GM19468 (cell line): ENCODE data around the gene PTPN3.
"Not testable (repeated sequence)": the region's sequence is repeated elsewhere in the genome, so short reads cannot be mapped to it uniquely, and the experiment has no call there.

Source experiments
- ATAC-seq: cut with Tn5 transposase; IDR thresholded peaks from one replicate; pipeline ENCODE4 v1.9.1; 2021; ENCODE audit warnings: mild to moderate bottlenecking, moderate library complexity, moderate number of reproducible peaks; ENCODE audit not compliant: unreplicated experiment; ENCODE audit errors: extremely low read depth

PTPN3 gene

GRCh38 chr9:109358968-109359603, 139.0 kb downstream of the PTPN3 start:
- not testable (repeated sequence) for ATAC-seq

GRCh38 chr9:109355564-109356297, 142.4 kb downstream of the PTPN3 start:
- no peak for ATAC-seq

DNA sequence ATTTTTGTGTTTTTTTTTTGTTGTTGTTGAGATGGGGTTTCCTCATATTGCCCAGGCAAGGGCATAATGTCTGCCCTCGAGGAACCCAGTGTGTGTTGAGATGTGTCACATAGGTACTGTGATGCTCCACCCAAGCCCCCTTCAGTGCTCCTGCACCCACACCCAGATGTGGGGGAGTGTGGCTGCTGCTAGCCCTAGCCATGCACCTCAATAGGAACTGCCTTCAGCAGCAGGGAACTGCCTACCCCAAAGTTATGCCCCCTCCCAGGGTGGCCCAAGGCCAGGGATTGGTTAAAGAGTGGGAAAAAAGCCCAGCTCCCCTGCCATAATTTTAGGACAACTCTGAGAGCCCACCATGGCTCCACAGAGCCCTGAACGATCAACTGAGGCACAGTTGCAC, 143.9 kb downstream of the PTPN3 start:
- no peak for ATAC-seq

GRCh38 chr9:109351032-109351431, 147.1 kb downstream of the PTPN3 start:
- ATAC-seq: no peak

- ATAC-seq: no peak
These were observed 148.7 kb downstream of the PTPN3 start for GRCh38 chr9:109349421-109349846.

- no peak for ATAC-seq
These were observed 151.2 kb downstream of the PTPN3 start for GRCh38 chr9:109346904-109347303.

DNA sequence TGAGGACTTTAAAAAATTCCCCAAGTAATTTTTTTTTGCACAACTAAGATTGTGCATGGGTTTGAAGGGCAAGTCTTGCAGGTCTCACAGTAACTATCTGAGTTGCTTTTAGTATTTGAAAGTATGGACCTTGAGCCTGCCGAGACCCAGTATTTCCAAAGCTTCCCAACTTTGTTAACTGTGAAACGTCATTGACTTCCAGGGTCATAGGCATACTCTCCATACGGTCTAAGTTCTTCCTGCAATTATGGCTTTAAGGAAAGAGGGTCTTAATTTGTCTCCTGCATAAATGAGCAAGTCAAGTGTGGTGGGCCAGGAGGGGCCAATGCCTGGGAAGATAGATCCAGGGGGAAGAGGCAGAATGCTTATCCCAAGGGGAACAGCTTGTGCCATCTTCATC, 153.2 kb downstream of the PTPN3 start:
- ATAC-seq: no peak

DNA sequence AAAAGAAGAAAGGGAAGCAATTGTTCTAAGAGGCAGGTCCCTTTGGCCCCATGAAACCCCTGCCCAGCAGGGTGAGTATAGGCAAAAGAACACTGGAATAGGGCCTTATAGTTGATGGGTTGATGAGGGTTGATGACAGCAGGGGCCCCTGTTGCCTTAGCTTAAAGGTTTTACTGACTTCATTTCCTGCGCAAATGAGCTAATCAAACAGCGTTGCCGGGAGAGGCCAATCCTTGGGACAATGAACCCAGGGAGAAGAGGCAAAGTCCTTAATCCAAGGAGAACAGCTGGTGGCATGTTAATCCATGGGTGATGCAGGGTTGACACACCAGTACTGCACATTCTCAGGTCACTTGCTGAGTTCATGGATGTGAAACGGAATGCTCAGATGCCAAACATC, 155.2 kb downstream of the PTPN3 start:
- no peak for ATAC-seq

DNA sequence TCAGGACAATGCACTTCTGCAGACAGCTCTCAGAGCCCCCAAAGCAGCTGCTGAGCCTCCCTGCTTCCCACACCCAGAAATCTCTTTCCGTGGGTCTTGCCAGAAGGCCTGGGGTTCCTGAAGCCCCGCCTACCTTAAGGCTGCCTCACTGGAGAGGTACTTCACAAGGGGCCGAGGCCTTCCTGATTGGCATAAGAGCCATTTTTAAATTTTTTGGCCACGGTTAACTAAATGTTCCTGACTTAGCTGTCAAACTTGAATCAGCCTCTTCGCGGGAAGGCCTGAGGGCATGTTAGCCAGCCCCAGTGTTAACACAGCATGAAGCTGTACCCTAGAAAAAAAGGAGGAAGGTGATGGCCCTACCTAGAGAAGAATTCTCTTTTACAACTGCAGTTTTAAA, 156.5 kb downstream of the PTPN3 start:
- ATAC-seq: no peak

DNA sequence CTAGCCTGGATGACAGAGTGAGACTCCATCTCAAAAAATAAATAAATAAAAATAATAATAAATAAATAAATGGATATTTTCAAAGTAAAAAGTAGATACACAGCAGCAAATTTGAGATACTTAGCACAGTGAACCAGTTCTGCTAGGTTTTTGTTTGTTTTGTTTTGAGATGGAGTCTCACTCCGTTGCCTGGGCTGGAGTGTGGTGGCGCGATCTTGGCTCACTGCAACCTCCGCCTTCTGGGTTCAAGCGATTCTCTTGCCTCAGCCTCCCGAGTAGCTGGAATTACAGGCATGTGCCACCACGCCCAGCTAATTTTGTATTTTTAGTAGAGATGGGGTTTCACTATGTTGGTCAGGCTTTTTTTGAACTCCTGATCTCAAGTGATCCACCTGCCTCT, 157.1 kb downstream of the PTPN3 start:
- ATAC-seq: not testable (repeated sequence)

DNA sequence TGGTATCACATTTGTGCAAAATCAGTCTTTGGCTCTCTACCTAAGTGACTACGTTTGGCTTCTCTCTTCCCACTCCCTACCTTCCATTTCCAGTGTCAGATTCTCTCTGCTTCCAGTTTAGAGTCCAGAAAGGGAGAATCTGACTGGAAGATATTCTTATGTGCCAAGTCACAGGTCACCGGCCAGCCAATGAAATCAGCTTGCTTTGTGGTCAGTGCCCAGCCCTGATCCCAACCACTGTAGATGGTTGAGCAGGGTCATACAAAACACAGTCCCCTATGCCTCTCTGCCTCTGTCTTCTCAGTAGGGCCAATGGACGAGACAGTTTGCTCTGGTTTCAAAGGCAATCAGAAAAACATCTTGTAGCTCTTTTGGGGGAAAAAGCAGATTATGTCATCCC, 161.7 kb downstream of the PTPN3 start:
- ATAC-seq: no peak

- ATAC-seq: no peak
These were observed 162.2 kb downstream of the PTPN3 start for GRCh38 chr9:109335929-109336328.

DNA sequence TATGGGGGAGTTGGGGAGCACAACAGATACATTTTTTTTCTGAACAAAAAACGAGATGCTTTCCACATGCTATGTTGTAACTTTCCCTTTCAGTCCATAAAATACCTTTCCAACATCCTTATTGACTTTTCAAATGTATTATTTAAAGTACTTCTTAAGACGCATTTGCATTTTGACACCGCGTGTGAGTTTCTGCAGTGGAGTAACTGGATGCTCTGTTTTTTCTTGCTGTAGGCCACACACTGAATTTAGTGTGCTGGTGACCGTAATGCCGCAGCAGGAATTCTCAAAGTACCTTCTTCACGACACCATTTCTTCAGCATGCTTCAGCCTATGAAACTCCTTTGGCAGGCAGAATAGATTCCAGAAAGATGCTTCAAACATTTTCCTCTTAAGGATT, 163.0 kb downstream of the PTPN3 start:
- no peak for ATAC-seq

- no peak for ATAC-seq
These were observed 166.8 kb downstream of the PTPN3 start for GRCh38 chr9:109331353-109331752.

DNA sequence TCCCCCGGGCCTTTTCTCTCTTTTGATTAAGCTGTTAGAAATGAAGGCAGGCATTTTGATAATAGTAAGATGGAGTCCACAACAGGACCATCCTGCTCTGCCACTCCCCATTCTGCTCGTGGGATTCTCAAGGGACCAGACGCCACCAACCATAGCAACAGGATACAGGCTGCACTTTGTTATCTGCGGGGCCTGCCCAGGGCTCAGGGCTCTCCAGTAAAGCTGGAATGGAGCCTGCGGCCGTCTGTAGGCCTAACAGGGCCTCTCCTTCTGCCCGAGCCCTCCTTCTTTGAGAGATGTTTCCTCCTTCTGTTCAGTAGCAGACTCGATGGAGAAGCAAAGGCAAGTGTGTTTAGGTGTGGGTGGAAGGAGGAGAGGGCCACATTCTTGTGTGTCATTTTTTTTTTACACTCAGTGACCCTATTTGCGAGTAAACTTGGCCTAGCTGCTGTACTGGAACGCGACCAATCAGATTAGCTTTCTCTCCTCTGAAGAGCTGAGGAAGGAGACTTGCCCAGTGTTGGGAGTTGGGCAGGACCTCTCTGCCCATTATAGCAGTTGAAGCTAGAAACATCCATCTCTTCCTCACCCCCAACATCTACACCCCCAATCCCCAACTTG, 168.4 kb downstream of the PTPN3 start:
- no peak for ATAC-seq

- no peak for ATAC-seq
These were observed 169.0 kb downstream of the PTPN3 start for GRCh38 chr9:109328978-109329637.
